PC-3 (cell line): ENCODE data around the gene MYO16. TPM values are rescaled to one million over a fixed set of nuclear protein-coding genes. Genes with fewer than 3 reads are reported as not detected.

ENCODE experiments used
- ATAC-seq: fragments of 200-7000 bp; cut with Tn5 transposase; 2 replicates; pipeline ENCODE4 v1.9.1; 2020; ENCODE audit warnings: mild to moderate bottlenecking, moderate library complexity
- BruUV-seq: library from RNA; stranded (reverse); fragments of 400-500 nt; replicated peaks from 2 replicates; lab custom pipeline; 2021; lab: Mats Ljungman, UMichigan
- CTCF ChIA-PET: fragments of 300-600 bp; sonication (Branson Sonifier 250); formaldehyde crosslinking; loops from one replicate; lab custom pipeline; 2022; ENCODE audit warnings: antibody characterized with exemption; lab: Charles Lee
- POLR2A ChIA-PET: fragments of 300-600 bp; sonication (Branson Sonifier 250); formaldehyde crosslinking; loops from one replicate; lab custom pipeline; 2022; ENCODE audit warnings: antibody characterized with exemption; ENCODE audit not compliant: unreplicated experiment; lab: Charles Lee
- DNase-seq: peaks from one replicate; pipeline ENCODE4 v3.0.0-alpha.2; 2015
- H2AFZ ChIP-seq: fragments of 300-600 bp; sonication (generic); 2 replicates; pipeline ENCODE4 v1.6.0; 2016; ENCODE audit warnings: antibody characterized with exemption, low read length
- H3F3A ChIP-seq: fragments of 300-600 bp; sonication (generic); one replicate; pipeline ENCODE4 v1.6.0; 2017; ENCODE audit warnings: antibody characterized with exemption, low read length, control low read depth, mild to moderate bottlenecking; ENCODE audit not compliant: unreplicated experiment
- H3K27ac ChIP-seq: fragments of 300-600 bp; sonication (generic); 2 replicates; pipeline ENCODE4 v1.5.1; 2016; ENCODE audit warnings: mild to moderate bottlenecking, low read length
- H3K27me3 ChIP-seq: fragments of 300-600 bp; sonication (generic); 2 replicates; pipeline ENCODE4 v1.6.1; 2016; ENCODE audit warnings: low read length, mixed read lengths
- H3K36me3 ChIP-seq: fragments of 300-600 bp; sonication (generic); 2 replicates; pipeline ENCODE4 v1.6.1; 2016; ENCODE audit warnings: low read depth, mixed run types, low read length, mixed read lengths
- H3K4me1 ChIP-seq: fragments of 300-600 bp; sonication (generic); 2 replicates; pipeline ENCODE4 v1.5.1; 2016; ENCODE audit warnings: low read length; ENCODE audit not compliant: insufficient read depth
- H3K4me2 ChIP-seq: fragments of 300-600 bp; sonication (generic); 2 replicates; pipeline ENCODE4 v1.6.0; 2016; ENCODE audit warnings: low read length
- H3K4me3 ChIP-seq: fragments of 300-600 bp; sonication (generic); 2 replicates; pipeline ENCODE4 v1.5.1; 2016; ENCODE audit warnings: mild to moderate bottlenecking, low read length, mixed read lengths
- H3K79me2 ChIP-seq: fragments of 300-600 bp; sonication (generic); 2 replicates; pipeline ENCODE4 v1.6.1; 2017; ENCODE audit warnings: low read length, mixed read lengths
- H3K9ac ChIP-seq: fragments of 300-600 bp; sonication (generic); 2 replicates; pipeline ENCODE4 v1.6.0; 2016; ENCODE audit warnings: mild to moderate bottlenecking, low read length
- H3K9me2 ChIP-seq: fragments of 300-600 bp; sonication (generic); replicated peaks from 2 replicates; pipeline ENCODE4 v1.6.1; 2016; ENCODE audit warnings: mixed run types, low read length, mixed read lengths
- H3K9me3 ChIP-seq: fragments of 300-600 bp; sonication (generic); 2 replicates; pipeline ENCODE4 v1.6.1; 2016; ENCODE audit warnings: low read length, mixed read lengths
- H4K20me1 ChIP-seq: fragments of 300-600 bp; sonication (generic); 2 replicates; pipeline ENCODE4 v1.6.1; 2016; ENCODE audit warnings: low read length, mixed read lengths
- CTCF ChIP-seq: fragments of 300-600 bp; sonication (generic); conservative IDR thresholded peaks from 2 replicates; pipeline ENCODE4 v1.5.1; 2017; ENCODE audit warnings: antibody characterized with exemption, low read depth, mild to moderate bottlenecking, low read length
- EZH2 ChIP-seq: fragments of 300-600 bp; sonication (generic); IDR thresholded peaks from one replicate; pipeline ENCODE4 v1.6.1; 2017; ENCODE audit warnings: antibody characterized with exemption, mild to moderate bottlenecking, low read length; ENCODE audit not compliant: unreplicated experiment
- EZH2phosphoT487 ChIP-seq: fragments of 300-600 bp; sonication (generic); IDR thresholded peaks from 2 replicates; pipeline ENCODE4 v1.6.1; 2018; ENCODE audit warnings: mild to moderate bottlenecking, antibody characterized with exemption, low read length, borderline replicate concordance
- intact Hi-C: fragments of 100-400 bp; cut with micrococcal nuclease; formaldehyde crosslinking; loops from 2 replicates; pipeline ENCODE4 v1.9.0; 2023
- total RNA-seq: library from RNA; depleted of rRNA; stranded (reverse); fragments of >200 nt; gene quantifications from 2 replicates; pipeline ENCODE4 v1.2.3, GENCODE V29; 2014

The MYO16 gene
- total RNA-seq, 1 experiment from 2014 or later: not detected

GRCh38 chr13:108777421-108778420, 148.3 kb downstream of the MYO16 start:
- DNase-seq: peak; percentile 85

GRCh38 chr13:108779308-108779707, 149.9 kb downstream of the MYO16 start:
- ChIA-PET POLR2A (no interaction called here), CTCF (no interaction called here)
- Histone ChIP-seq H3K9ac (no peak overlapping the region), H3K9me2 (no peaks in the 10 kb centered on the region), H3K27ac (no peak overlapping the region), H3K4me3 (no peak overlapping the region), H2AFZ (no peak overlapping the region), H3K9me3 (no peaks in the 10 kb centered on the region), H3K27me3 (no peaks in the 10 kb centered on the region), H3K79me2 (no peaks in the 10 kb centered on the region), H3F3A (no peaks in the 10 kb centered on the region), H3K4me1 (peaks cover 13% of the 10 kb centered on the region), H3K36me3 (no peaks in the 10 kb centered on the region), H3K4me2 (no peak overlapping the region), H4K20me1 (no peaks in the 10 kb centered on the region)
- intact Hi-C loops: no loop called here
- ATAC-seq: no peak
- DNase-seq: no peak
- BruUV-seq: no TSS peak
- TF ChIP-seq EZH2phosphoT487: no peak
- TF ChIP-seq EZH2: no peak
- no peak for TF ChIP-seq CTCF

More at GRCh38 chr13:108777421-108778420, 148.3 kb downstream of the MYO16 start:
- no peaks in the 10 kb centered on the region for H3K79me2 ChIP-seq
- intact Hi-C loops: no loop called here
- ATAC-seq: peak; percentile 33
- H3K9me3 ChIP-seq: no peaks in the 10 kb centered on the region
- H3K9me2 ChIP-seq: no peaks in the 10 kb centered on the region
- no peak overlapping the region for H2AFZ ChIP-seq
- H3K4me3 ChIP-seq: no peak overlapping the region
- TF ChIP-seq EZH2 (no peak), EZH2phosphoT487 (no peak), CTCF (no peak)
- no TSS peak for BruUV-seq
- H3K27me3 ChIP-seq: no peaks in the 10 kb centered on the region
- H3K27ac ChIP-seq: peak overlapping the region; percentile 70
- H3K36me3 ChIP-seq: no peaks in the 10 kb centered on the region
- no peaks in the 10 kb centered on the region for H4K20me1 ChIP-seq
- ChIA-PET CTCF (no interaction called here), POLR2A (no interaction called here)
- H3F3A ChIP-seq: no peaks in the 10 kb centered on the region
- H3K4me1 ChIP-seq: peaks cover 13% of the 10 kb centered on the region
- peak overlapping the region; percentile 52 for H3K4me2 ChIP-seq
- H3K9ac ChIP-seq: no peak overlapping the region

- ChIA-PET CTCF (no interaction called here), POLR2A (no interaction called here)
- no peaks in the 10 kb centered on the region for H3F3A ChIP-seq
- no peaks in the 10 kb centered on the region for H3K36me3 ChIP-seq
- DNase-seq: peak; percentile 10
- intact Hi-C loops: no loop called here
- no peaks in the 10 kb centered on the region for H3K79me2 ChIP-seq
- H2AFZ ChIP-seq: no peak overlapping the region
- no peak overlapping the region for H3K4me2 ChIP-seq
- H3K9me2 ChIP-seq: no peaks in the 10 kb centered on the region
- peaks cover 13% of the 10 kb centered on the region for H3K4me1 ChIP-seq
- no peaks in the 10 kb centered on the region for H3K9me3 ChIP-seq
- H4K20me1 ChIP-seq: no peaks in the 10 kb centered on the region
- H3K9ac ChIP-seq: no peak overlapping the region
- H3K4me3 ChIP-seq: no peak overlapping the region
- H3K27me3 ChIP-seq: no peaks in the 10 kb centered on the region
- BruUV-seq: no TSS peak
- ATAC-seq: no peak
- TF ChIP-seq CTCF (no peak), EZH2phosphoT487 (no peak), EZH2 (no peak)
- no peak overlapping the region for H3K27ac ChIP-seq
Measured at GRCh38 chr13:108780706-108781105, 151.3 kb downstream of the MYO16 start.
